H1 (cell line): Measurements from ENCODE around the gene GID8. TPM values are rescaled to one million over a fixed set of nuclear protein-coding genes. Genes with fewer than 3 reads are reported as not detected.

Source experiments
- CTCF ChIA-PET: fragments of 300-600 bp; sonication (Branson Sonifier 250); formaldehyde crosslinking; loops from one replicate; lab custom pipeline; 2021; ENCODE audit not compliant: partially characterized antibody; lab: Charles Lee
- POLR2A ChIA-PET: fragments of 300-600 bp; sonication (Branson Sonifier 250); formaldehyde crosslinking; loops from one replicate; lab custom pipeline; 2021; ENCODE audit warnings: inconsistent platforms; ENCODE audit not compliant: partially characterized antibody; lab: Charles Lee
- DNase-seq, 2 experiments: peaks; one replicate each; pipeline versions ENCODE4 v3.0.0 to v3.0.0-alpha.2; 2010 to 2022; ENCODE audit warnings: low spot score in 2 of 2, low read depth in 1 of 2, mixed read lengths in 1 of 2
- FAIRE-seq: peaks from 2 replicates; lab custom pipeline; 2011; peaks lifted over from hg19 to GRCh38; lab: Jason Lieb, UNC
- H2AFZ ChIP-seq: 2 replicates; pipeline ENCODE4 v1.8.1; 2012; ENCODE audit warnings: low read length, inconsistent platforms
- H2AK5ac ChIP-seq: 2 replicates; pipeline ENCODE4 v1.6.1; 2013; ENCODE audit warnings: low read depth, low read length
- H2BK120ac ChIP-seq: replicated peaks from 2 replicates; pipeline ENCODE3; 2013; ENCODE audit warnings: low read depth, low read length, inconsistent platforms
- H2BK12ac ChIP-seq: 2 replicates; pipeline ENCODE4 v1.6.1; 2013; ENCODE audit warnings: low read depth, low read length
- H2BK15ac ChIP-seq: 2 replicates; pipeline ENCODE4 v1.6.1; 2013; ENCODE audit warnings: low read length
- H2BK20ac ChIP-seq: 2 replicates; pipeline ENCODE4 v1.6.1; 2013; ENCODE audit warnings: low read length
- H2BK5ac ChIP-seq: 2 replicates; pipeline ENCODE4 v1.6.1; 2013; ENCODE audit warnings: low read depth, low read length
- H3K14ac ChIP-seq: 2 replicates; pipeline ENCODE4 v1.6.1; 2013; ENCODE audit warnings: inconsistent platforms; ENCODE audit not compliant: insufficient read length
- H3K18ac ChIP-seq: 2 replicates; pipeline ENCODE4 v1.6.1; 2013; ENCODE audit warnings: low read length; ENCODE audit errors: extremely low read depth
- H3K23ac ChIP-seq: 2 replicates; pipeline ENCODE4 v1.6.1; 2013; ENCODE audit warnings: inconsistent platforms; ENCODE audit not compliant: insufficient read length
- H3K23me2 ChIP-seq: 2 replicates; pipeline ENCODE4 v1.6.1; 2013; ENCODE audit warnings: low read depth, low read length
- H3K27ac ChIP-seq: 2 replicates; pipeline ENCODE4 v1.6.1; 2011; ENCODE audit warnings: low read depth, low read length, inconsistent platforms
- H3K27me3 ChIP-seq, 4 experiments: replicated peaks in 1 of 4; 1 replicate in 1 of 4; 2 replicates in 3 of 4; pipeline versions ENCODE4 v1.6.1 to v1.8.1; 2011 to 2013; ENCODE audit warnings: low read length in 3 of 4, mild to moderate bottlenecking in 3 of 4, inconsistent platforms in 2 of 4, mixed read lengths in 2 of 4, moderate library complexity in 1 of 4; ENCODE audit not compliant: control insufficient read depth in 3 of 4, insufficient read depth in 3 of 4; ENCODE audit errors: extremely low read depth in 1 of 4
- H3K36me3 ChIP-seq, 4 experiments: 2 replicates each; pipeline versions ENCODE4 v1.6.1 to v1.8.1; 2011 to 2013; ENCODE audit warnings: mild to moderate bottlenecking in 4 of 4, low read length in 3 of 4, moderate library complexity in 2 of 4, control low read depth in 1 of 4, inconsistent platforms in 1 of 4; ENCODE audit not compliant: insufficient read depth in 4 of 4, control insufficient read depth in 2 of 4
- H3K4ac ChIP-seq: replicated peaks from 2 replicates; pipeline ENCODE3; 2013; ENCODE audit warnings: low read length, low read depth, mixed read lengths, inconsistent platforms; ENCODE audit not compliant: insufficient read length
- H3K4me1 ChIP-seq, 4 experiments: replicated peaks in 1 of 4; 1 replicate in 1 of 4; 2 replicates in 3 of 4; pipeline versions ENCODE4 v1.6.1 to v1.8.1; 2011 to 2013; ENCODE audit warnings: low read length in 3 of 4, inconsistent platforms in 2 of 4, mixed read lengths in 1 of 4; ENCODE audit not compliant: insufficient read depth in 4 of 4, control insufficient read depth in 3 of 4
- H3K4me2 ChIP-seq, 2 experiments: 2 replicates each; pipeline versions ENCODE4 v1.6.1 to v1.8.1; 2011 to 2013; ENCODE audit warnings: low read depth in 2 of 2, low read length in 2 of 2, control low read depth in 1 of 2, inconsistent platforms in 1 of 2, mild to moderate bottlenecking in 1 of 2; ENCODE audit not compliant: insufficient read depth in 1 of 2
- H3K4me3 ChIP-seq, 4 experiments: fragments of 200-600, 300-600 bp in 1 of 4; sonication (generic), shearing (Covaris generic), sonication (Bioruptor Twin) in 1 of 4; 2 replicates each; pipeline versions ENCODE4 v1.5.1 to v1.8.1; 2011 to 2016; ENCODE audit warnings: low read length in 4 of 4, low read depth in 3 of 4, control low read depth in 2 of 4, inconsistent platforms in 2 of 4, mild to moderate bottlenecking in 2 of 4, mixed read lengths in 1 of 4, moderate library complexity in 1 of 4; ENCODE audit not compliant: insufficient read depth in 2 of 4; ENCODE audit errors: extremely low read depth in 1 of 4
- H3K56ac ChIP-seq: replicated peaks from 2 replicates; pipeline ENCODE3; 2013; ENCODE audit warnings: low read depth, mild to moderate bottlenecking, mixed read lengths, low read length, inconsistent platforms; ENCODE audit not compliant: insufficient read length
- H3K79me1 ChIP-seq: 2 replicates; pipeline ENCODE4 v1.6.1; 2013; ENCODE audit warnings: low read depth, low read length, control low read depth
- H3K79me2 ChIP-seq, 2 experiments: 2 replicates each; pipeline versions ENCODE4 v1.6.1 to v1.8.1; 2012 to 2013; ENCODE audit warnings: low read length in 2 of 2, mild to moderate bottlenecking in 2 of 2, inconsistent platforms in 1 of 2; ENCODE audit not compliant: insufficient read depth in 2 of 2, control insufficient read depth in 1 of 2
- H3K9ac ChIP-seq, 4 experiments: replicated peaks in 1 of 4; 1 replicate in 1 of 4; 2 replicates in 3 of 4; pipeline versions ENCODE4 v1.6.1 to v1.8.1; 2011 to 2013; ENCODE audit warnings: low read depth in 3 of 4, low read length in 3 of 4, control low read depth in 2 of 4, mild to moderate bottlenecking in 2 of 4, moderate library complexity in 2 of 4, inconsistent platforms in 1 of 4; ENCODE audit errors: extremely low read depth in 1 of 4
- H3K9me3 ChIP-seq, 2 experiments: 2 replicates each; pipeline versions ENCODE4 v1.6.1 to v1.8.1; 2012 to 2013; ENCODE audit warnings: mild to moderate bottlenecking in 2 of 2, moderate library complexity in 2 of 2, control low read depth in 1 of 2, inconsistent platforms in 1 of 2, low read depth in 1 of 2, low read length in 1 of 2, mixed read lengths in 1 of 2; ENCODE audit not compliant: insufficient read depth in 2 of 2
- H4K20me1 ChIP-seq, 2 experiments: replicated peaks in 1 of 2; 2 replicates each; pipeline versions ENCODE3 to v1.8.1; 2011 to 2013; ENCODE audit warnings: inconsistent platforms in 2 of 2, low read length in 2 of 2, mild to moderate bottlenecking in 1 of 2; ENCODE audit not compliant: insufficient read depth in 2 of 2, control insufficient read depth in 1 of 2
- H4K5ac ChIP-seq: 2 replicates; pipeline ENCODE4 v1.6.1; 2013; ENCODE audit warnings: low read length, low read depth, mixed read lengths, inconsistent platforms; ENCODE audit not compliant: insufficient read length
- H4K8ac ChIP-seq: 2 replicates; pipeline ENCODE4 v1.8.0; 2013; ENCODE audit warnings: mild to moderate bottlenecking, moderate library complexity, low read length, inconsistent platforms; ENCODE audit not compliant: insufficient read depth; ENCODE audit errors: extremely low read depth
- H4K91ac ChIP-seq: replicated peaks from 2 replicates; pipeline ENCODE3; 2013; ENCODE audit warnings: low read length, mixed read lengths, inconsistent platforms; ENCODE audit not compliant: insufficient read length
- BRCA1 ChIP-seq: IDR thresholded peaks from 2 replicates; pipeline ENCODE4 v1.6.1; 2012; ENCODE audit warnings: low read depth, low read length, improper control_type of control experiment
- CEBPB ChIP-seq: IDR thresholded peaks from 2 replicates; pipeline ENCODE4 v1.6.1; 2012; ENCODE audit warnings: low read depth, low read length
- CHD1 ChIP-seq: IDR thresholded peaks from 2 replicates; pipeline ENCODE4 v1.6.1; 2012; ENCODE audit warnings: low read depth, low read length, improper control_type of control experiment
- NANOG ChIP-seq: IDR thresholded peaks from 2 replicates; pipeline ENCODE4 v1.6.1; 2011; ENCODE audit warnings: low read length, low read depth, mild to moderate bottlenecking, inconsistent platforms; ENCODE audit not compliant: insufficient read depth, poor library complexity, severe bottlenecking
- RBBP5 ChIP-seq: IDR thresholded peaks from 2 replicates; pipeline ENCODE4 v1.7.1; 2012; ENCODE audit warnings: low read depth, mild to moderate bottlenecking, inconsistent platforms, low read length, moderate library complexity, borderline replicate concordance
- WGBS, 2 experiments: shearing (Covaris generic) in 1 of 2; methylation state at CpG; one replicate each; pipeline versions ENCODE4 v1.1.6 to v1.1.7; 2013 to 2015; ENCODE audit warnings: low lambda C conversion rate in 2 of 2, mixed read lengths in 2 of 2, inconsistent platforms in 1 of 2, low coverage in 1 of 2, missing lambda C conversion rate in 1 of 2; ENCODE audit not compliant: insufficient replicate concordance in 2 of 2, insufficient coverage in 1 of 2, insufficient read length in 1 of 2; ENCODE audit errors: extremely low coverage in 1 of 2, missing lambda C conversion rate in 1 of 2; 5-methylcytosine and 5-hydroxymethylcytosine counted together
- polyA plus RNA-seq, 7 experiments: library from polyadenylated mRNA; depleted of rRNA in 3 of 7; stranded (reverse) in 5 of 7; unstranded in 2 of 7; fragments of >200 nt in 5 of 7; fragments of 200-250 nt in 2 of 7; gene quantifications; 1 replicate in 5 of 7; 2 replicates in 1 of 7; 4 replicates in 1 of 7; pipeline versions ENCODE4 v1.2.1 to v1.2.3, GENCODE V29; 2011 to 2013; ENCODE audit warnings: missing spikeins in 2 of 7, mixed read lengths in 2 of 7
- total RNA-seq: library from RNA; stranded (reverse); fragmentation: NEBNext Ultra II Directional; extraction: Animal tissue kit (Norgen Biotek cat#: 25700); gene quantifications from 2 replicates; pipeline ENCODE4 v1.2.1, GENCODE V29; 2021

GID8 gene
- total and polyA plus RNA-seq, 2 of the 8 experiments (the other 6 are each of a cell fraction or from before 2014, with no cell fraction given), result 39.7 to 72.9 TPM

GRCh38 chr20:62951143-62951895 lies 13.4 kb downstream of the GID8 start:
- Histone ChIP-seq H3K4me2 (no peak overlapping the region; a peak in 1 of 4 replicates), H3K4me1 (peaks cover 2 to 23% (median 17%) of the 10 kb centered on the region in 4 experiments), H2BK12ac (no peak overlapping the region; the same call in 1 of the 2 replicates), H4K5ac (no peak overlapping the region), H3K27me3 (no peaks in the 10 kb centered on the region), H4K20me1 (peaks cover 4 to 12% of the 10 kb centered on the region in 2 experiments), H3K9ac (no peak overlapping the region), H3K23ac (no peak overlapping the region), H3K27ac (no peak overlapping the region), H3K4me3 (no peak overlapping the region), H3K4ac (no peak overlapping the region), H2AK5ac (no peak overlapping the region), H2BK120ac (no peak overlapping the region), H3K14ac (no peak overlapping the region), H2AFZ (no peak overlapping the region), H3K36me3 (peaks cover 6 to 33% (median 15%) of the 10 kb centered on the region in 4 experiments), H3K9me3 (no peaks in the 10 kb centered on the region), H3K79me2 (peaks cover 0 to 37% of the 10 kb centered on the region in 2 experiments; a peak in 2 of 4 replicates), H3K79me1 (peaks cover 7% of the 10 kb centered on the region; the same call in 1 of the 2 replicates), H3K56ac (no peak overlapping the region), H4K8ac (no peak overlapping the region; the same call in 1 of the 2 replicates), H4K91ac (no peak overlapping the region), H2BK20ac (no peak overlapping the region), H3K23me2 (peaks cover 11% of the 10 kb centered on the region; the same call in 1 of the 2 replicates), H2BK5ac (peak overlapping the region; percentile 28; the same call in 1 of the 2 replicates), H3K18ac (no peak overlapping the region), H2BK15ac (no peak overlapping the region)
- POLR2A ChIA-PET, result interaction anchor here (3.6 to 19.4 kb wide), 3 partner anchors 15 to 50 kb away, joined by 14 to 363 read pairs (median 59); partner anchors contain the start of genes DIDO1 and GID8
- DNase-seq (no peak), FAIRE-seq (no peak)
- WGBS, 2 experiments, result 88% methylated on average over 11 of the region's 11 CpGs; no CpG with 5 or more reads in 1 of the 2 experiments
- CTCF ChIA-PET, result interaction anchor here (0.6 to 7.0 kb wide), 5 partner anchors 14 to 89 kb away, joined by 3 to 50 read pairs (median 4); no protein-coding TSS in a partner anchor
- TF ChIP-seq CHD1 (no peak), NANOG (no peak), CEBPB (no peak), RBBP5 (no peak), BRCA1 (no peak)
